T-helper 1 cell (primary cell): Measurements from ENCODE around the gene SNX19.
"Not testable (repeated sequence)": the region's sequence is repeated elsewhere in the genome, so short reads cannot be mapped to it uniquely, and the experiment has no call there.

ENCODE experiments used
- DNase-seq, 5 donors: peaks; one replicate each; pipeline ENCODE4 v3.0.0-alpha.2; 2012 to 2020
- total RNA-seq, 4 donors: gene quantifications; one replicate each; lab custom pipeline; 2026; lab: John Stamatoyannopoulos, UW

Gene SNX19
- total RNA-seq, result 67.1 to 120 (median 110) reads per million in 4 donors

- peak; percentile 80 to 91 (median 86) for DNase-seq
Observed at GRCh38 chr11:130916238-130916855, at the start of gene SNX19. Gene SNX19 (minus strand): TSS chr11:130916479. CDS start chr11:130915939, 540 bp downstream.

GRCh38 chr11:130964058-130964792 is 47.9 kb upstream of the SNX19 start:
- no peak for DNase-seq

GRCh38 chr11:130947889-130948288 is 31.6 kb upstream of the SNX19 start:
- DNase-seq, result no peak

- DNase-seq, result no peak
Observed at GRCh38 chr11:130947481-130947880, 31.2 kb upstream of the SNX19 start.

GRCh38 chr11:130947058-130947457 is 30.8 kb upstream of the SNX19 start:
- no peak for DNase-seq

- DNase-seq, result no peak
Observed at GRCh38 chr11:130945896-130946295, 29.6 kb upstream of the SNX19 start.

GRCh38 chr11:130940706-130941105 is 24.4 kb upstream of the SNX19 start:
- DNase-seq, result no peak

GRCh38 chr11:130937051-130937450 is 20.8 kb upstream of the SNX19 start:
- no peak for DNase-seq

GRCh38 chr11:130932086-130932712 is 15.9 kb upstream of the SNX19 start:
- DNase-seq, result no peak

GRCh38 chr11:130924750-130925149 is 8.5 kb upstream of the SNX19 start:
- DNase-seq, result no peak

GRCh38 chr11:130920612-130921011 is 4.3 kb upstream of the SNX19 start:
- not testable (repeated sequence) for DNase-seq

GRCh38 chr11:130918081-130918480 is 1.8 kb upstream of the SNX19 start:
- no peak for DNase-seq

- DNase-seq, result no peak
Observed at GRCh38 chr11:130916910-130917309, 631 bp upstream of the SNX19 start.

GRCh38 chr11:130915603-130916237 is 559 bp downstream of the SNX19 start:
- DNase-seq, result peak in 1 of 5 donors; percentile 17

GRCh38 chr11:130913268-130913667 is 3.0 kb downstream of the SNX19 start:
- no peak for DNase-seq

- DNase-seq, result no peak
Observed at GRCh38 chr11:130912552-130912951, 3.7 kb downstream of the SNX19 start.

- DNase-seq, result no peak
Observed at GRCh38 chr11:130911306-130911705, 5.0 kb downstream of the SNX19 start.

GRCh38 chr11:130909650-130910049 is 6.6 kb downstream of the SNX19 start:
- DNase-seq, result no peak

- DNase-seq, result no peak
Observed at GRCh38 chr11:130908770-130909625, 7.3 kb downstream of the SNX19 start.

GRCh38 chr11:130908061-130908460 is 8.2 kb downstream of the SNX19 start:
- no peak for DNase-seq

- DNase-seq, result no peak
Observed at GRCh38 chr11:130907229-130907628, 9.1 kb downstream of the SNX19 start.

GRCh38 chr11:130906616-130907015 is 9.7 kb downstream of the SNX19 start:
- DNase-seq, result no peak
